Caco-2 (cell line): Measurements from ENCODE around the gene DGKQ. TPM values are rescaled to one million over a fixed set of nuclear protein-coding genes. Genes with fewer than 3 reads are reported as not detected.

Experiments
- BruUV-seq: library from RNA; stranded (reverse); fragments of 400-500 nt; replicated peaks from 2 replicates; lab custom pipeline; 2021; lab: Mats Ljungman, UMichigan
- CTCF ChIA-PET: fragments of 300-600 bp; sonication (Branson Sonifier 250); formaldehyde crosslinking; loops from one replicate; lab custom pipeline; 2022; ENCODE audit warnings: antibody characterized with exemption; lab: Charles Lee
- POLR2A ChIA-PET: fragments of 300-600 bp; sonication (Branson Sonifier 250); formaldehyde crosslinking; loops from one replicate; lab custom pipeline; 2022; ENCODE audit warnings: antibody characterized with exemption; lab: Charles Lee
- DNase-seq, 2 experiments: peaks; one replicate each; pipeline versions ENCODE4 v3.0.0 to v3.0.0-alpha.2; 2020 to 2022
- H3K27me3 ChIP-seq: replicated peaks from 2 replicates; pipeline ENCODE4 v1.6.0; 2011; ENCODE audit warnings: low read length; ENCODE audit not compliant: control insufficient read depth, insufficient read depth
- H3K36me3 ChIP-seq: 2 replicates; pipeline ENCODE4 v1.5.1; 2011; ENCODE audit warnings: low read length; ENCODE audit not compliant: control insufficient read depth, insufficient read depth
- H3K4me1 ChIP-seq: fragments of 250-450 bp; sonication (Bioruptor Pico); 2 replicates; pipeline ENCODE4 v1.5.1; 2020; ENCODE audit warnings: mild to moderate bottlenecking
- H3K4me3 ChIP-seq: 2 replicates; pipeline ENCODE4 v1.5.1; 2011; ENCODE audit warnings: low read depth, mild to moderate bottlenecking, control low read depth, low read length
- H3K9me3 ChIP-seq: fragments of 250-450 bp; sonication (Bioruptor Pico); 2 replicates; pipeline ENCODE4 v1.5.1; 2020; ENCODE audit warnings: mild to moderate bottlenecking, moderate library complexity
- H3K27ac Mint-ChIP-seq: one replicate; pipeline ENCODE4 v1.8.0; 2022; ENCODE audit warnings: mixed read lengths; ENCODE audit not compliant: unreplicated experiment
- H3K27me3 Mint-ChIP-seq: one replicate; pipeline ENCODE4 v1.8.0; 2022; ENCODE audit warnings: mixed read lengths; ENCODE audit not compliant: insufficient read depth, unreplicated experiment
- H3K36me3 Mint-ChIP-seq: one replicate; pipeline ENCODE4 v1.8.0; 2022; ENCODE audit warnings: mild to moderate bottlenecking, mixed read lengths; ENCODE audit not compliant: insufficient read depth, unreplicated experiment
- H3K4me1 Mint-ChIP-seq: one replicate; pipeline ENCODE4 v1.8.0; 2022; ENCODE audit warnings: low read depth, mixed read lengths; ENCODE audit not compliant: unreplicated experiment
- H3K4me3 Mint-ChIP-seq: one replicate; pipeline ENCODE4 v1.8.0; 2022; ENCODE audit warnings: mild to moderate bottlenecking, moderate library complexity, mixed read lengths; ENCODE audit not compliant: unreplicated experiment
- H3K9me3 Mint-ChIP-seq: one replicate; pipeline ENCODE4 v1.8.0; 2022; ENCODE audit warnings: mixed read lengths; ENCODE audit not compliant: unreplicated experiment
- CTCF ChIP-seq, 2 experiments: fragments of 200-600 bp in 1 of 2; IDR thresholded peaks; 1 replicate in 1 of 2; 2 replicates in 1 of 2; pipeline versions ENCODE4 v1.5.1 to v1.8.0; 2011 to 2022; ENCODE audit warnings: antibody characterized with exemption in 1 of 2, control low read depth in 1 of 2, inconsistent platforms in 1 of 2, low read depth in 1 of 2, low read length in 1 of 2, mild to moderate bottlenecking in 1 of 2, moderate library complexity in 1 of 2; ENCODE audit not compliant: insufficient read depth in 1 of 2, severe bottlenecking in 1 of 2, unreplicated experiment in 1 of 2
- intact Hi-C: fragments of 100-400 bp; cut with micrococcal nuclease; formaldehyde crosslinking; loops from one replicate; pipeline ENCODE4 v1.10.0; 2022; ENCODE audit not compliant: unreplicated experiment
- total RNA-seq: library from RNA; stranded (reverse); gene quantifications from 2 replicates; pipeline ENCODE4 v1.2.3, GENCODE V29; 2022

The DGKQ gene
- total RNA-seq, 1 experiment from 2014 or later, result 14.1 TPM

DNA sequence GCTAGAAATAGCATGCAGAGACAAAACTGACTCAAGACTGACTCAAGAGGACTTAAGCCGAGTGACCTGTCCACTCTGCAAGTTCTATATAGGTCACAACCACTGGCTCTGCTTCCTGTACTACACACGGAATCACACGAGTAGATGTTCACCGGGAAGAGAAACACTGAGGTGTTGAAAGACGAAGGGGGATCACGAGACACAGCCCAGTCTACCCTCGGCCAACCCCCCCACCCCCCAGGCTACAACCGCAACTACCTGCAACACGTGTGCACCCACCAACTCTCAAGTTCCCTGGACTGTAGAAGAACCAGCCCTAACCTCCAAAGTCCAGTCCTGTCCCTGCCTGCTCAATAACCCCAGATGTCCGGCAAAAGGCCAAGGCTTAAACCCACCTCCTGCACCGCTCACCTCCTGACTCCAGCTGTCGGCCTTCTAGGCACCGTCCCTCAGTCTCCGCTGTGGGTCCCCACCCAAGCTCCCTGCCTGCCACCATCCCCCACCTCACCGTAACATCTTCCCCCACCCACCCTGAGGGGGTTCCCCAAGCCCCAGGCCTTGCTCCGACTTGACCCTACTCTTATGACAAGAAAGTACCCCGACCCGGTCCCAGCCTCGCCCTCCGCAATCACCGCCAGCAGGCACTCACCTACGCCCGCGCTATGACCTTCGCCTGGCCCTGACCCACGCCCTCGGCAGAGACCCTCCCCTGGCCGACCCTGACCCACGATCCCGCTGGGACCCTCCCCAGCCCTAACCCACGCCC, 42.0 kb downstream of the DGKQ start:
- no peak for TF ChIP-seq CTCF (IDR thresholded peaks at IDR 0.05; ENCODE audit: insufficient read depth in 1 of 2, low read depth in 1 of 2, low read length in 1 of 2, severe bottlenecking in 1 of 2, unreplicated experiment in 1 of 2)
- peak overlapping the region; percentile 92 for H3K27ac Mint-ChIP-seq
- Histone ChIP-seq H3K9me3 (no peaks in the 10 kb centered on the region), H3K4me3 (peak overlapping the region; percentile 82), H3K4me1 (peaks cover 11% of the 10 kb centered on the region), H3K36me3 (no peaks in the 10 kb centered on the region), H3K27me3 (no peaks in the 10 kb centered on the region)
- BruUV-seq, result no TSS peak
- no peaks in the 10 kb centered on the region for H3K9me3 Mint-ChIP-seq
- peaks cover 21% of the 10 kb centered on the region for H3K36me3 Mint-ChIP-seq
- ChIA-PET POLR2A (interaction anchor here (1.1 to 1.4 kb wide), 4 partner anchors 17 to 62 kb away, joined by 3 to 10 read pairs (median 4); partner anchors contain the start of genes IDUA and SLC26A1), CTCF (interaction anchor here (1.2 kb wide), 1 partner anchor 56 kb away, joined by 11 read pairs; the partner anchor contains the start of gene IDUA)
- peak overlapping the region; percentile 86 for H3K4me3 Mint-ChIP-seq
- peaks cover 11% of the 10 kb centered on the region for H3K4me1 Mint-ChIP-seq
- DNase-seq, result peak in 1 of 2 experiments; percentile 13
- intact Hi-C loops, result loop anchor here (5.0 kb wide), 2 partner anchors 41 to 61 kb away; partner anchors contain the start of genes DGKQ and SLC26A1
- no peaks in the 10 kb centered on the region for H3K27me3 Mint-ChIP-seq

- H3K4me3 ChIP-seq, result peak overlapping the region; percentile 82
- no peaks in the 10 kb centered on the region for H3K9me3 Mint-ChIP-seq
- H3K4me3 Mint-ChIP-seq, result peak overlapping the region; percentile 86
- no peak for DNase-seq
- CTCF ChIA-PET, result no interaction called here
- no peaks in the 10 kb centered on the region for H3K27me3 Mint-ChIP-seq
- no peaks in the 10 kb centered on the region for H3K27me3 ChIP-seq
- H3K36me3 ChIP-seq, result no peaks in the 10 kb centered on the region
- H3K9me3 ChIP-seq, result no peaks in the 10 kb centered on the region
- H3K4me1 Mint-ChIP-seq, result peaks cover 16% of the 10 kb centered on the region
- POLR2A ChIA-PET, result interaction anchor here (1.1 kb wide), 1 partner anchor 63 kb away, joined by 4 read pairs; the partner anchor contains the start of gene SLC26A1
- BruUV-seq, result TSS peak; percentile 60
- peak overlapping the region; percentile 92 for H3K27ac Mint-ChIP-seq
- H3K36me3 Mint-ChIP-seq, result peaks cover 21% of the 10 kb centered on the region
- intact Hi-C loops, result loop anchor here (5.0 kb wide), 2 partner anchors 41 to 61 kb away; partner anchors contain the start of genes DGKQ and SLC26A1
- TF ChIP-seq CTCF (IDR thresholded peaks at IDR 0.05; ENCODE audit: insufficient read depth in 1 of 2, low read depth in 1 of 2, low read length in 1 of 2, severe bottlenecking in 1 of 2, unreplicated experiment in 1 of 2), result no peak
- peaks cover 11% of the 10 kb centered on the region for H3K4me1 ChIP-seq
Measured at GRCh38 chr4:930827-931193, 42.6 kb downstream of the DGKQ start.

DNA sequence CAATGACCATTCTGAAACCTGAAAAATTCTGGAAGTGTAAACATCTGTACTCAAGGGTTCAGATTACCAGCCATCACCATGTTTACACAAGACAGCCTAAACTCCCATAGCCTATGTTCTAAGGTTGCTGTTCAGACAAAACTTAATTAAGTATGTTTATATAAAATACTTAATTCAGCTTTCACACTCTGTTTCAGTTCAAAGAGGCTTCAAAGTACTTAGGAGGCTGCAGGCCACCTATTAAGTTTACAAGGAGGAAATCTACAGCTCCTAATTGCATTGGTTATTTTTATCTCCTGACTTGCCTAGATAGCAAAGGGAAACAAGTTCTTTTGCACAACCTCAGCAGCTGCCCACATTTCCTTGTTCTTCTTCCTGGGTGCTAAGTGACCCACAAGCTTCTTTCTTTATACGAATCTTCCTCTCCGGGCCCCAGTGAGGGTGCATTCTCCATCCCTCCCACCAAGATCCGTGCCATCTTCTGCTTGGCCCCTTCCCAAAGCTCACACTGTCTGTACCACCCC, 43.3 kb downstream of the DGKQ start:
- Histone ChIP-seq H3K4me3 (no peak overlapping the region), H3K27me3 (no peaks in the 10 kb centered on the region), H3K36me3 (no peaks in the 10 kb centered on the region), H3K4me1 (peaks cover 11% of the 10 kb centered on the region), H3K9me3 (no peaks in the 10 kb centered on the region)
- intact Hi-C loops, result loop anchor here (5.0 kb wide), 2 partner anchors 42 to 62 kb away; partner anchors contain the start of genes DGKQ and SLC26A1
- H3K4me3 Mint-ChIP-seq, result peak overlapping the region; percentile 86
- peaks cover 16% of the 10 kb centered on the region for H3K4me1 Mint-ChIP-seq
- H3K27me3 Mint-ChIP-seq, result no peaks in the 10 kb centered on the region
- no peaks in the 10 kb centered on the region for H3K9me3 Mint-ChIP-seq
- DNase-seq, result no peak
- ChIA-PET POLR2A (no interaction called here), CTCF (no interaction called here)
- peak overlapping the region; percentile 92 for H3K27ac Mint-ChIP-seq
- TF ChIP-seq CTCF (IDR thresholded peaks at IDR 0.05; ENCODE audit: insufficient read depth in 1 of 2, low read depth in 1 of 2, low read length in 1 of 2, severe bottlenecking in 1 of 2, unreplicated experiment in 1 of 2), result no peak
- peaks cover 21% of the 10 kb centered on the region for H3K36me3 Mint-ChIP-seq
- BruUV-seq, result no TSS peak
